Activated T-cell treated with anti-CD3 and anti-CD28 coated beads, Interleukin-2, amount 50 U/mL, for 1 hour (primary cell): ENCODE measurements around the gene DTD2.

Source experiments
- DNase-seq: peaks from one replicate; pipeline ENCODE4 v3.0.0-alpha.2; 2020

DTD2 gene

GRCh38 chr14:31403707-31404106, 53.6 kb downstream of the DTD2 start:
- no peak for DNase-seq

GRCh38 chr14:31402764-31403439, 54.4 kb downstream of the DTD2 start:
- DNase-seq, result no peak

- DNase-seq, result no peak
Observed at GRCh38 chr14:31401369-31401932, 55.9 kb downstream of the DTD2 start.

GRCh38 chr14:31400031-31400638, 57.2 kb downstream of the DTD2 start:
- DNase-seq, result no peak
